OCI-LY1 (cell line): ENCODE measurements around the gene MCF2L2.

Experiments
- H2AFZ ChIP-seq: fragments of 200-600 bp; sonication (generic), shearing (Covaris generic); 2 replicates; pipeline ENCODE4 v1.6.0; 2014; ENCODE audit warnings: antibody characterized with exemption, mild to moderate bottlenecking, low read length
- H3F3A ChIP-seq: fragments of 200-600 bp; sonication (generic), shearing (Covaris generic); 2 replicates; pipeline ENCODE4 v1.6.0; 2014; ENCODE audit warnings: mild to moderate bottlenecking, antibody characterized with exemption, low read length, moderate library complexity; ENCODE audit not compliant: insufficient read depth
- H3K27ac ChIP-seq: fragments of 200-600 bp; sonication (generic); 2 replicates; pipeline ENCODE4 v1.5.1; 2014; ENCODE audit warnings: low read length, mixed run types, mild to moderate bottlenecking, low read depth; ENCODE audit not compliant: poor library complexity, severe bottlenecking
- H3K27me3 ChIP-seq: fragments of 200-600 bp; sonication (generic); 2 replicates; pipeline ENCODE4 v1.6.0; 2014; ENCODE audit warnings: antibody characterized with exemption, mild to moderate bottlenecking, low read length, moderate library complexity; ENCODE audit not compliant: insufficient read depth
- H3K36me3 ChIP-seq: fragments of 200-600 bp; sonication (generic); 2 replicates; pipeline ENCODE4 v1.6.1; 2014; ENCODE audit warnings: mild to moderate bottlenecking, antibody characterized with exemption, low read length, moderate library complexity, mixed read lengths; ENCODE audit not compliant: insufficient read depth
- H3K4me1 ChIP-seq: fragments of 200-600 bp; sonication (generic); 2 replicates; pipeline ENCODE4 v1.5.1; 2014; ENCODE audit warnings: mild to moderate bottlenecking, low read length, moderate library complexity; ENCODE audit not compliant: insufficient read depth, severe bottlenecking
- H3K4me2 ChIP-seq: fragments of 200-600 bp; sonication (generic), shearing (Covaris generic); 2 replicates; pipeline ENCODE4 v1.6.1; 2014; ENCODE audit warnings: low read length
- H3K4me3 ChIP-seq: fragments of 200-600 bp; sonication (generic); 2 replicates; pipeline ENCODE4 v1.5.1; 2014; ENCODE audit warnings: low read length, low read depth, mild to moderate bottlenecking, mixed read lengths; ENCODE audit not compliant: poor library complexity, severe bottlenecking
- H3K79me2 ChIP-seq: fragments of 200-600 bp; shearing (Covaris generic); 2 replicates; pipeline ENCODE4 v1.6.1; 2016; ENCODE audit warnings: mixed run types, low read length, mixed read lengths; ENCODE audit not compliant: insufficient read depth
- H3K9ac ChIP-seq: fragments of 200-600 bp; sonication (generic), shearing (Covaris generic); 2 replicates; pipeline ENCODE4 v1.6.1; 2014; ENCODE audit warnings: mild to moderate bottlenecking, low read length, mixed read lengths
- H3K9me2 ChIP-seq: fragments of 200-600 bp; sonication (generic), shearing (Covaris generic); 2 replicates; pipeline ENCODE4 v1.6.1; 2014; ENCODE audit warnings: low read depth, mild to moderate bottlenecking, low read length, mixed read lengths
- H3K9me3 ChIP-seq: fragments of 200-600 bp; shearing (Covaris generic); 2 replicates; pipeline ENCODE4 v1.6.1; 2014; ENCODE audit warnings: low read length, mixed read lengths
- H4K20me1 ChIP-seq: fragments of 200-600 bp; sonication (generic), shearing (Covaris generic); 2 replicates; pipeline ENCODE4 v1.6.0; 2016; ENCODE audit warnings: mild to moderate bottlenecking, low read length; ENCODE audit not compliant: insufficient read depth
- CTCF ChIP-seq: fragments of 200-600 bp; sonication (generic), shearing (Covaris generic); IDR thresholded peaks from 2 replicates; pipeline ENCODE4 v1.5.1; 2017; ENCODE audit warnings: mild to moderate bottlenecking, antibody characterized with exemption, low read length, moderate library complexity, mixed read lengths
- EZH2 ChIP-seq: fragments of 200-600 bp; sonication (generic), shearing (Covaris generic); IDR thresholded peaks from 2 replicates; pipeline ENCODE4 v1.8.0; 2017; ENCODE audit warnings: borderline replicate concordance, mixed run types, mild to moderate bottlenecking, antibody characterized with exemption, low read length, moderate library complexity, mixed read lengths

Gene MCF2L2

DNA sequence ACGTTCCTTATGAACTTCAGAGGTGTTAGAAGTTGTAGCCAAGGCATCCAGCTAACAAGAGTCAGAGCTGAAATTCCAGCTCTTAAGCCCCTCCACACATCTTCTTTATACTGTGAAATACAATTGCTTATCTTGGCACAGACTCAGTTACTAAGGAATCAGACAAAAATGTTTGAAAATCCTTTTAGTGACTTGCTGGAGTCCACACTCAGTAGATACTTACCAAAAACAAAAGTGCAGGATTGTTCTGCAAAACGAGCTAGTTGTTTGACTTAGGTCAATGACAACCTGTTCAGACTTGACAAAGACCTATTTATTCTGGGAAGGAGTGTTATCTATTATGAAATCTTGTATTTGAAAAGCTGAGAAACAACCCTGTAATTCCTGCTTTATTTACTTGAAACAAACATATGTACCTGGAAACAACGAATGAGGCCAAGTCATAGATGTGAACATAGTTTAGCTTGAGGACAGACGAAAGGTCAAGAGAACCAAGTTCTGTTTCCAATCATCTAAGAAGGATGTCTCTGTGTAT lies 136.9 kb downstream of the MCF2L2 start:
- no peak for TF ChIP-seq EZH2
- no peak for TF ChIP-seq CTCF
- Histone ChIP-seq H3K4me2 (no peak overlapping the region), H4K20me1 (no peaks in the 10 kb centered on the region), H3K27me3 (no peaks in the 10 kb centered on the region), H3K4me1 (no peaks in the 10 kb centered on the region), H3K27ac (no peak overlapping the region), H2AFZ (no peak overlapping the region), H3K36me3 (no peaks in the 10 kb centered on the region), H3K9me2 (no peaks in the 10 kb centered on the region), H3K9me3 (no peaks in the 10 kb centered on the region), H3K79me2 (no peaks in the 10 kb centered on the region), H3K9ac (no peak overlapping the region), H3K4me3 (no peak overlapping the region), H3F3A (no peaks in the 10 kb centered on the region)

- no peaks in the 10 kb centered on the region for H4K20me1 ChIP-seq
- H3K9ac ChIP-seq, result no peak overlapping the region
- no peaks in the 10 kb centered on the region for H3K9me2 ChIP-seq
- H3K4me3 ChIP-seq, result no peak overlapping the region
- H2AFZ ChIP-seq, result no peak overlapping the region
- no peaks in the 10 kb centered on the region for H3K9me3 ChIP-seq
- H3K36me3 ChIP-seq, result no peaks in the 10 kb centered on the region
- no peak for TF ChIP-seq CTCF
- no peak for TF ChIP-seq EZH2
- H3F3A ChIP-seq, result no peaks in the 10 kb centered on the region
- H3K4me2 ChIP-seq, result no peak overlapping the region
- no peak overlapping the region for H3K27ac ChIP-seq
- peaks cover 5% of the 10 kb centered on the region for H3K4me1 ChIP-seq
- H3K27me3 ChIP-seq, result no peaks in the 10 kb centered on the region
- no peaks in the 10 kb centered on the region for H3K79me2 ChIP-seq
These were observed 138.2 kb downstream of the MCF2L2 start for GRCh38 chr3:183290216-183290615.

DNA sequence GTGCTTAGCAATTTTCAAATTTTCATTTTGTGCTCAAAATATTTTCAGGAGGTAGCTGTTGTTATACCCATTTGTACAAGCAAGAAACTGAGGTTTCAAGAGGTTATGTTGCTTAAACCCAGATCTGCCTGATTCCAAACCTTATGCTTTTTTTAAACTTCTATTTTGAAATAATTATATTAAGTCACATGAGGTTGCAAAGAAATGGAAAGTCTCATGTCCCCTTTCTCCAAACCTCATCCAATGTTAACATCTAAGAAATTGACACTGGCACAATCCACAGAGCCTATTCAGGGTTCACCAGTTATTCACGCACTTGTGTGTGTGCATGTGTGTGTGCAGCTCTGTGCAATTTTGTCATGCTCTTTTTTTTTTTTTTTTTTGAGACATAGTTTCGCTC lies 140.3 kb downstream of the MCF2L2 start:
- Histone ChIP-seq H3F3A (no peaks in the 10 kb centered on the region), H3K79me2 (no peaks in the 10 kb centered on the region), H3K9ac (no peak overlapping the region), H2AFZ (no peak overlapping the region), H3K9me2 (no peaks in the 10 kb centered on the region), H3K4me1 (peaks cover 5% of the 10 kb centered on the region), H3K27ac (no peak overlapping the region), H3K4me3 (no peak overlapping the region), H4K20me1 (no peaks in the 10 kb centered on the region), H3K4me2 (no peak overlapping the region), H3K27me3 (no peaks in the 10 kb centered on the region), H3K9me3 (no peaks in the 10 kb centered on the region), H3K36me3 (no peaks in the 10 kb centered on the region)
- TF ChIP-seq EZH2, result no peak
- TF ChIP-seq CTCF, result no peak
